Fibroblast of villous mesenchyme (primary cell): Measurements from ENCODE around the gene GLIS1. TPM values are rescaled to one million over a fixed set of nuclear protein-coding genes. Genes with fewer than 3 reads are reported as not detected.
A peak's percentile ranks its signal among the peaks of the same experiment; 100 is the strongest.

ENCODE experiments used
- DNase-seq: peaks from one replicate; pipeline ENCODE4 v3.0.0-alpha.2; 2010; ENCODE audit warnings: low read depth
- H3K4me3 ChIP-seq: 2 replicates; pipeline ENCODE4 v1.5.1; 2011; ENCODE audit warnings: low read depth, mild to moderate bottlenecking, low read length
- total RNA-seq: library from RNA; depleted of rRNA; stranded (reverse); fragments of >200 nt; gene quantifications from 2 replicates; pipeline ENCODE4 v1.2.3, GENCODE V29; 2012
- TF ChIP-seq, protein P1 (sequence below): IDR thresholded peaks from 2 replicates; pipeline ENCODE4 v1.5.1; 2012; ENCODE audit warnings: low read depth, mild to moderate bottlenecking, low read length; ENCODE audit not compliant: insufficient read depth

GLIS1 gene
- total RNA-seq, 1 donor = 0.43 TPM

DNA sequence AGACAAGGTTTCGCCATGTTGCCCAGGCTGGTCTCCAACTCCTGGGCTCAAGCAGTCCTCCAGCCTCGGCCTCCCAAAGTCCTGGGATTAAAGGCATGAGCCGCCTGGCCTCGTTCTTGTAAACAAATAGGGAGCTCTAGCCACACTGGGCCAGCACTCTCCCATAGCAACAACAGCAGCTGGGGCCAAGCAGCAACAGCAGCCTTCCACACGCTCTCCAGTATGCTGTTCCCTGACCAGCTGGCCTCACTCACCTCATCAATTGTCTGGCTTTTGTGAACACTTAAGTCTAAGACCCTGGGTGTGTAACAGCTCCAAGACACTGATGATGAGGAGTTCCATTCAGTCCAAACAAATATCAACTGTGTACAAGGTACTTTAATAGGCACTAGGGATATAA lies 16.9 kb upstream of the GLIS1 start:
- no peak overlapping the region for H3K4me3 ChIP-seq
- DNase-seq = no peak
- TF ChIP-seq, protein P1, sequence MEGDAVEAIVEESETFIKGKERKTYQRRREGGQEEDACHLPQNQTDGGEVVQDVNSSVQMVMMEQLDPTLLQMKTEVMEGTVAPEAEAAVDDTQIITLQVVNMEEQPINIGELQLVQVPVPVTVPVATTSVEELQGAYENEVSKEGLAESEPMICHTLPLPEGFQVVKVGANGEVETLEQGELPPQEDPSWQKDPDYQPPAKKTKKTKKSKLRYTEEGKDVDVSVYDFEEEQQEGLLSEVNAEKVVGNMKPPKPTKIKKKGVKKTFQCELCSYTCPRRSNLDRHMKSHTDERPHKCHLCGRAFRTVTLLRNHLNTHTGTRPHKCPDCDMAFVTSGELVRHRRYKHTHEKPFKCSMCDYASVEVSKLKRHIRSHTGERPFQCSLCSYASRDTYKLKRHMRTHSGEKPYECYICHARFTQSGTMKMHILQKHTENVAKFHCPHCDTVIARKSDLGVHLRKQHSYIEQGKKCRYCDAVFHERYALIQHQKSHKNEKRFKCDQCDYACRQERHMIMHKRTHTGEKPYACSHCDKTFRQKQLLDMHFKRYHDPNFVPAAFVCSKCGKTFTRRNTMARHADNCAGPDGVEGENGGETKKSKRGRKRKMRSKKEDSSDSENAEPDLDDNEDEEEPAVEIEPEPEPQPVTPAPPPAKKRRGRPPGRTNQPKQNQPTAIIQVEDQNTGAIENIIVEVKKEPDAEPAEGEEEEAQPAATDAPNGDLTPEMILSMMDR = no peak

DNA sequence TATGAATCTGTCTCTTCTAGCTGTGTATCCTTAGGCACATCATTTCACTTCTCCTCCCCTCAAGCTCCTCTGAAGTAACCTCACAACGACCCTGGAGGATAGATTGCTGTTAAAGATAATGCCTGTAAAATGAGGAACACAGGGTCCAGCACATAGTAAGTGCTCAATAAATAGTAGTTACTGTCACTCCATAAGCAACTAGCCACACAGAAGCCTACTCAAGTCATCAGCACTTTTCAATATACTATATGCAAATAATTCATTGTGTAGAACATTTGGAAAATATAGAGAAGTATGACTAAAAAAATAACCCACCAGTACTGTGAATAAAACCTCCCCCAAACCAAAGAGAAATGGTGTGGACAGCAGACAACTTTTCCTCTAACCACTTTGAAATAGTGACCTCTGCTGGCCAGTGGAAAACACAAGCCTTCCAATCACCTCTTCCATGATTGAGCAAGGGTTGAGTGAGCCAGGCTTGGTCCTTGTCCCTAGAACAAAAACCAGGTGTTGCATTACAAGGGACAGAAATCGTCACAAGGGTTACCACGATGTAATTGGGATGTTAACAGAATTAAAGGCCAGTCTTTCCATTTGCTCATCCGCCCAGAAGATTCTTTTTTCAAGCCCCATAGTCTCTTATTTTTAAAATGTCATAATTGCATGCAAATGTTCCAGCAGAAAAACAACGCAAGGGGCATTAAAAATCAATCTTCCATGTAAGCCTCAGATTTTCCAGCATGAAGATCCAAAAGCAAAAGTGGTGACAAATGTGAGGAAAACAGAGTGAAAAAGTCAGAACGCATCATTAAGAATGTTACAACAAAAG lies 15.7 kb upstream of the GLIS1 start:
- TF ChIP-seq, protein P1 = peak; percentile 77
- H3K4me3 ChIP-seq = no peak overlapping the region
- DNase-seq = peak; percentile 72

DNA sequence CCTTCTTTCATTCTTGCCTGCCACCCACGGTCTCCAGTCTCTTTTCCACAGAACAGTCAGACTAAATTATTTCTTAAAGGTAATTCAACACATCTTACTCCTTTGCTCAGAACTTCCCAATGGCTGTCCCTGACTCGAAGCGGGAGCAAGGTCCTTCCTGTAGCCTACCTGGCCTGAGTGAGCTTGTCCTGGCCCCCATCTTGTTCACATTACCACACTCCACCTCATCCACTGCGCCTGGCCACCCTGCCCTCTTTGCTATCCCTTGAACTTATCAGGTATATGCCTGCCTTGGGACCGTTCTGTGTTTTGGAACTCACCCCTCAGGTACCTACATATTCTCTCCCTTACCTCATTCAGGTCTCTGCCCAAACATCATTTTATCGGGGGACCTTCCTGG lies 13.3 kb upstream of the GLIS1 start:
- TF ChIP-seq, protein P1 = no peak
- no peak overlapping the region for H3K4me3 ChIP-seq
- DNase-seq = no peak

DNA sequence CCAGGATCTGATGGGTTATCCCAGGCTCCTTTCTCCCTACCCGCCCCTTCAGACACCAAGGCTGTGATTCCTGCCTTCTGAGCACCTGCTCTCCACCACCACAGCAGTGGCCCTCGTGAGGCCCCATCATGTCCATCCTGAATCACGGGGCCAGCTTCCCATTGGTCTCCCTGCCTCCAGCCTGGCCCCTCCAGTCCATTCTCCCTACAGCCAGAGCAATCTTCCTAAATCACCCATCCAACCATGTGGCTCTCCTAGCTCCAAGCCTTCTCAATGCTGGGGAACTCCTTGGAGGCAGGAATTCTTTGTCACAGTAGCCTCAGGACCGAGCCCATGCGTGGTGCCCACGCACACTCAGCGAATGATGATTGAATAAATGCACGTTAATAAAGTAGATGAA lies 8.9 kb upstream of the GLIS1 start:
- H3K4me3 ChIP-seq = no peak overlapping the region
- TF ChIP-seq, protein P1 = no peak
- DNase-seq = no peak

DNA sequence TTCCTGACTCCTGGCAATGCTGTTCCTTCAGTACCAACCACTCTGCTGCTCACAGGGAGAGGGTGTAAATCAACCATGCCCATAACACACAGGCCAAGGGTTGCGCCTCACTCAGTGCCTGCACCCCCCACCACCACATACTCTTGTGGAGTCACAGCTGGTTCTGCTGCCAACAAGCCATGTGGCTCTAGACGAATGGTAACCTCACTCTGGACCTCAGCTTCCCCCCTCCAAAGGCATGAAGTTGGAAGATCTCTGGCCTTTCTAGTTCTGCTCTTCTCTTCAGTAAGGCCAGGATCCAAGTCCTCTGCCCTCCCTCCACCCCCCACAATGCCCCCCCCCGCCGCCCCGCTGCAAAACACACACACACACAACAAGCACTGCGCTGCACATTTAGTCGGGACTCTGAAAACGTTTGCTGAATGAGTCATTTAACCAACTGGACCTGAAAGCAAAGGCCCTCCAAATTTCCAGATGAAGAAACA lies 1.7 kb upstream of the GLIS1 start:
- TF ChIP-seq, protein P1 = no peak
- H3K4me3 ChIP-seq = no peak overlapping the region
- peak; percentile 54 for DNase-seq

DNA sequence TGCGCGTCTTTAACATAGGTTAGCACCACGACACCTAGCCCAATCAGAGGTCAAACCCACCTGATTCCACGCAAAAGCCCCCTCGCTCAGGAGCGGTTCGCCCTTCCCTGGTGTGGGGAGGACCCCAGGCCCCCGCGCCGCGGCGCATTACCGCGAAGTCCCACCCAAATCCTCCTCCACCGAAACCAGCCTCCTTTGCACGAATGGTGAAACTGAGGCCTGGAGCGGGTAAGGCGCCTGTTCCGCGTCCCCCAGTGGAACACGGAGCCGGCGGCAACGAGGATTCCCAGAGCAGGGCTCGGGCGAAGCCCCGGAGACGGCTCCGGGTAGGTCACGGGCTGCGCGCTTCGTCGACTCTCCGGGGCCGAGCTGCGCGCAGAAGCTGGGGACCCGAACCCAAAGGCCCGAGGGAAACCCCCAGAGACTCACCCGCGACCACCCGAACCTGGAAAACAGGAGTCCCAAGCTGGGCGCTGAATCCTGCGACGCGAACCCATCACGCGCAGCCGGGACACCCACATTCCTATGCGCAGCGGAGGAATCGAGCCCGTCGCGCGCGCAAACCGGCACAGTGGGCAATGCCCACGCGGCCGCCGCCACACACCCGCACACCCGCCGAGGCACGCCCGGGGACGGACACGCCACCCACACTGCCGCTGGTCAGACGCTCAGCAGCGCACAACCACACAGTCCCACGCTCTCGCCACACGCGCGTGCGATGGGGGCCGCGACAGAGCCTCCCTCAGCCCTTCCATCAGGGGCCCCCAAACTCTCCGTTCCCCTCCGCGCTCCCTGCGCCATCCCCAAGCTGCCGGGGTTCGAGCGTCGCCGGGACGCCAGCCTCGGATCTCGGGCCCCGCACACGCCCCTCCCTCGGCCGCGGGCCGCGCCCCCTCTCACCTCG lies 507 bp downstream of the GLIS1 start:
- DNase-seq = no peak
- H3K4me3 ChIP-seq = peak overlapping the region; percentile 68
- TF ChIP-seq, protein P1 = no peak
